IMR-90 (cell line): ENCODE data around the gene CACNA2D4. TPM values are rescaled to one million over a fixed set of nuclear protein-coding genes. Genes with fewer than 3 reads are reported as not detected.

ENCODE experiments used
- ATAC-seq: fragments of 200-7000 bp; cut with Tn5 transposase; 2 replicates; pipeline ENCODE4 v1.9.1; 2020; ENCODE audit warnings: low read depth, mild to moderate bottlenecking, moderate library complexity
- BruUV-seq: library from RNA; stranded (reverse); fragments of 400-500 nt; replicated peaks from 2 replicates; lab custom pipeline; 2021; lab: Mats Ljungman, UMichigan
- CTCF ChIA-PET: fragments of 300-600 bp; formaldehyde crosslinking; extraction: SDS; loops from one replicate; lab custom pipeline; 2021; ENCODE audit warnings: antibody characterized with exemption; lab: Yijun Ruan, JAX
- POLR2A ChIA-PET: fragments of 300-600 bp; sonication (Branson Sonifier 250); formaldehyde crosslinking; loops from one replicate; lab custom pipeline; 2022; ENCODE audit warnings: antibody characterized with exemption; ENCODE audit not compliant: unreplicated experiment; lab: Charles Lee
- DNase-seq: peaks from one replicate; pipeline ENCODE4 v3.0.0; 2013
- H2AFZ ChIP-seq: replicated peaks from 2 replicates; pipeline ENCODE3; 2013; ENCODE audit warnings: low read length, mild to moderate bottlenecking; ENCODE audit not compliant: poor library complexity
- H2AK5ac ChIP-seq: 2 replicates; pipeline ENCODE4 v1.6.1; 2013; ENCODE audit warnings: low read depth, low read length, inconsistent platforms
- H2AK9ac ChIP-seq: replicated peaks from 2 replicates; pipeline ENCODE3; 2013; ENCODE audit warnings: mild to moderate bottlenecking, low read depth, low read length, moderate library complexity; ENCODE audit not compliant: poor library complexity
- H2BK120ac ChIP-seq: 2 replicates; pipeline ENCODE4 v1.6.1; 2013; ENCODE audit warnings: low read depth, low read length, inconsistent platforms
- H2BK15ac ChIP-seq: 3 replicates; pipeline ENCODE4 v1.6.1; 2013; ENCODE audit warnings: low read depth, low read length, inconsistent platforms
- H2BK20ac ChIP-seq: 2 replicates; pipeline ENCODE4 v1.6.1; 2013; ENCODE audit warnings: low read depth, mild to moderate bottlenecking, inconsistent platforms, low read length, moderate library complexity
- H2BK5ac ChIP-seq: 2 replicates; pipeline ENCODE4 v1.6.1; 2013; ENCODE audit warnings: mild to moderate bottlenecking, low read depth, low read length, inconsistent platforms; ENCODE audit not compliant: poor library complexity, severe bottlenecking
- H3K14ac ChIP-seq: replicated peaks from 2 replicates; pipeline ENCODE4 v1.6.1; 2013; ENCODE audit warnings: low read depth, low read length, inconsistent platforms
- H3K18ac ChIP-seq: 2 replicates; pipeline ENCODE4 v1.6.1; 2013; ENCODE audit warnings: low read depth, low read length, control low read depth
- H3K23ac ChIP-seq: 2 replicates; pipeline ENCODE4 v1.6.1; 2013; ENCODE audit warnings: low read depth, low read length, inconsistent platforms
- H3K27ac ChIP-seq: 2 replicates; pipeline ENCODE4 v1.5.1; 2013; ENCODE audit warnings: mild to moderate bottlenecking, control low read depth, low read length; ENCODE audit not compliant: insufficient read depth
- H3K27me3 ChIP-seq: 2 replicates; pipeline ENCODE4 v1.6.1; 2013; ENCODE audit warnings: low read length; ENCODE audit not compliant: control insufficient read depth, insufficient read depth
- H3K36me3 ChIP-seq: 2 replicates; pipeline ENCODE4 v1.6.1; 2013; ENCODE audit warnings: low read length, mixed read lengths; ENCODE audit not compliant: control insufficient read depth, insufficient read depth
- H3K4ac ChIP-seq: 2 replicates; pipeline ENCODE4 v1.6.1; 2013; ENCODE audit warnings: low read depth, low read length, inconsistent platforms
- H3K4me1 ChIP-seq: 2 replicates; pipeline ENCODE4 v1.6.1; 2013; ENCODE audit warnings: low read length, mixed read lengths; ENCODE audit not compliant: control insufficient read depth, insufficient read depth
- H3K4me2 ChIP-seq: 2 replicates; pipeline ENCODE4 v1.6.1; 2013; ENCODE audit warnings: low read depth, mild to moderate bottlenecking, control low read depth, low read length, moderate library complexity
- H3K4me3 ChIP-seq: 2 replicates; pipeline ENCODE4 v1.5.1; 2013; ENCODE audit warnings: low read depth, mild to moderate bottlenecking, control low read depth, low read length, moderate library complexity; ENCODE audit not compliant: insufficient read depth
- H3K56ac ChIP-seq: 2 replicates; pipeline ENCODE4 v1.6.1; 2013; ENCODE audit warnings: low read length, inconsistent platforms; ENCODE audit not compliant: insufficient read depth; ENCODE audit errors: extremely low read depth
- H3K79me1 ChIP-seq, 2 experiments: 2 replicates each; pipeline ENCODE4 v1.6.1; 2013; ENCODE audit warnings: low read length in 2 of 2, inconsistent platforms in 1 of 2, low read depth in 1 of 2
- H3K9ac ChIP-seq: 2 replicates; pipeline ENCODE4 v1.6.1; 2013; ENCODE audit warnings: low read depth, low read length, control low read depth
- H3K9me1 ChIP-seq: 2 replicates; pipeline ENCODE4 v1.6.1; 2013; ENCODE audit warnings: low read length, inconsistent platforms; ENCODE audit not compliant: insufficient read depth
- H3K9me3 ChIP-seq: 2 replicates; pipeline ENCODE4 v1.6.1; 2013; ENCODE audit warnings: low read length; ENCODE audit not compliant: control insufficient read depth, insufficient read depth
- H4K20me1 ChIP-seq: 2 replicates; pipeline ENCODE4 v1.6.1; 2013; ENCODE audit warnings: low read length, inconsistent platforms; ENCODE audit not compliant: insufficient read depth
- H4K5ac ChIP-seq: 2 replicates; pipeline ENCODE4 v1.6.1; 2013; ENCODE audit warnings: mild to moderate bottlenecking, low read depth, low read length, control low read depth
- H4K8ac ChIP-seq, 2 experiments: 2 replicates each; pipeline ENCODE4 v1.6.1; 2013; ENCODE audit warnings: low read depth in 2 of 2, low read length in 2 of 2, control low read depth in 1 of 2, inconsistent platforms in 1 of 2
- H4K91ac ChIP-seq: 2 replicates; pipeline ENCODE4 v1.6.1; 2013; ENCODE audit warnings: low read depth, low read length, inconsistent platforms; ENCODE audit not compliant: insufficient read depth
- BHLHE40 ChIP-seq: fragments of 150-350 bp; IDR thresholded peaks from 2 replicates; pipeline ENCODE4 v1.6.1; 2016; ENCODE audit warnings: mild to moderate bottlenecking, low read depth, low read length
- CEBPB ChIP-seq: IDR thresholded peaks from 2 replicates; pipeline ENCODE4 v1.6.1; 2012; ENCODE audit warnings: low read depth, low read length, improper control_type of control experiment
- CHD1 ChIP-seq: IDR thresholded peaks from 2 replicates; pipeline ENCODE4 v1.6.1; 2012; ENCODE audit warnings: low read depth, low read length, improper control_type of control experiment
- CTCF ChIP-seq: conservative IDR thresholded peaks from 2 replicates; pipeline ENCODE4 v1.5.1; 2012; ENCODE audit warnings: mild to moderate bottlenecking, low read depth, low read length, improper control_type of control experiment
- ELK1 ChIP-seq: fragments of 150-350 bp; IDR thresholded peaks from 2 replicates; pipeline ENCODE4 v1.6.1; 2016; ENCODE audit warnings: low read depth, mild to moderate bottlenecking, low read length, moderate library complexity, borderline replicate concordance
- FOS ChIP-seq: fragments of 150-350 bp; IDR thresholded peaks from 2 replicates; pipeline ENCODE4 v1.6.1; 2016; ENCODE audit warnings: low read depth, low read length
- MAFK ChIP-seq: IDR thresholded peaks from 2 replicates; pipeline ENCODE4 v1.6.1; 2012; ENCODE audit warnings: low read depth, low read length, improper control_type of control experiment
- MAZ ChIP-seq: IDR thresholded peaks from 2 replicates; pipeline ENCODE4 v1.6.1; 2012; ENCODE audit warnings: low read depth, mild to moderate bottlenecking, low read length, improper control_type of control experiment, moderate library complexity, borderline replicate concordance
- MXI1 ChIP-seq: IDR thresholded peaks from 2 replicates; pipeline ENCODE4 v1.6.1; 2012; ENCODE audit warnings: low read depth, mild to moderate bottlenecking, low read length, moderate library complexity, borderline replicate concordance
- NFE2L2 ChIP-seq: fragments of 150-350 bp; IDR thresholded peaks from 2 replicates; pipeline ENCODE4 v1.6.1; 2016; ENCODE audit warnings: low read depth, mild to moderate bottlenecking, low read length
- POLR2A ChIP-seq: IDR thresholded peaks from 2 replicates; pipeline ENCODE4 v1.6.1; 2012; ENCODE audit warnings: mild to moderate bottlenecking, low read depth, low read length
- RAD21 ChIP-seq: IDR thresholded peaks from 2 replicates; pipeline ENCODE4 v1.6.1; 2012; ENCODE audit warnings: low read length, improper control_type of control experiment
- RCOR1 ChIP-seq: IDR thresholded peaks from 2 replicates; pipeline ENCODE4 v1.6.1; 2012; ENCODE audit warnings: mild to moderate bottlenecking, low read length, improper control_type of control experiment; ENCODE audit not compliant: insufficient replicate concordance
- RFX5 ChIP-seq: IDR thresholded peaks from 2 replicates; pipeline ENCODE4 v1.8.0; 2012; ENCODE audit warnings: low read depth, mild to moderate bottlenecking, low read length, moderate library complexity
- SMC3 ChIP-seq: fragments of 150-350 bp; IDR thresholded peaks from 2 replicates; pipeline ENCODE4 v1.6.1; 2016; ENCODE audit warnings: low read depth, mild to moderate bottlenecking, antibody characterized with exemption, low read length, moderate library complexity
- USF2 ChIP-seq: fragments of 150-350 bp; IDR thresholded peaks from 2 replicates; pipeline ENCODE4 v1.6.1; 2017; ENCODE audit warnings: mild to moderate bottlenecking, antibody characterized with exemption, low read length, low read depth
- WGBS, 2 experiments: methylation state at CpG; one replicate each; pipeline versions ENCODE4 v1.1.5 to v1.1.7; 2013; ENCODE audit warnings: missing lambda C conversion rate in 2 of 2; ENCODE audit not compliant: insufficient read length in 1 of 2; ENCODE audit errors: extremely low coverage in 2 of 2; 5-methylcytosine and 5-hydroxymethylcytosine counted together
- dilution Hi-C: fragments of 300-500 bp; cut with HindIII; formaldehyde crosslinking; loops from one replicate; pipeline ENCODE4 v1.14.3; 2018; ENCODE audit warnings: low sequenced_read_pairs; ENCODE audit not compliant: unreplicated experiment
- in situ Hi-C: fragments of 300-500 bp; cut with MboI; formaldehyde crosslinking; loops from 3 replicates; pipeline ENCODE4 v1.14.3; 2019; ENCODE audit warnings: low sequenced_read_pairs, inconsistent platforms, mixed read lengths
- intact Hi-C: fragments of 100-400 bp; cut with micrococcal nuclease; formaldehyde crosslinking; loops from 2 replicates; pipeline ENCODE4 v1.10.0; 2022
- polyA plus RNA-seq, 3 experiments: library from polyadenylated mRNA; depleted of rRNA; stranded (reverse); fragments of >200 nt; gene quantifications; 2 replicates each; pipeline ENCODE4 v1.2.3, GENCODE V29; 2012; ENCODE audit warnings: low replicate concordance in 1 of 3
- total RNA-seq: library from RNA; depleted of rRNA; stranded (reverse); fragments of >200 nt; gene quantifications from 2 replicates; pipeline ENCODE4 v1.2.3, GENCODE V29; 2012

CACNA2D4 gene
- total and polyA plus RNA-seq, 2 of the 4 experiments (the other 2 are of a cell fraction): 0.18 to 0.22 TPM

- Histone ChIP-seq H3K9me3 (no peaks in the 10 kb centered on the region), H2BK120ac (no peak overlapping the region), H2AK5ac (no peak overlapping the region), H3K4me2 (no peak overlapping the region), H3K9me1 (no peaks in the 10 kb centered on the region), H3K18ac (no peak overlapping the region), H3K27me3 (peaks cover 54% of the 10 kb centered on the region), H2BK20ac (no peak overlapping the region), H3K79me1 (no peaks in the 10 kb centered on the region), H3K4me3 (no peak overlapping the region), H4K8ac (no peak overlapping the region), H4K20me1 (no peaks in the 10 kb centered on the region), H2AFZ (no peak overlapping the region), H3K23ac (no peak overlapping the region), H3K56ac (no peak overlapping the region), H3K14ac (no peak overlapping the region), H3K27ac (no peak overlapping the region), H3K4ac (no peak overlapping the region), H2BK5ac (no peak overlapping the region), H4K91ac (no peak overlapping the region), H3K36me3 (no peaks in the 10 kb centered on the region), H3K9ac (no peak overlapping the region), H3K4me1 (no peaks in the 10 kb centered on the region), H2BK15ac (no peak overlapping the region), H2AK9ac (no peak overlapping the region), H4K5ac (no peak overlapping the region)
- no peak for TF ChIP-seq CEBPB
- no peak for TF ChIP-seq RAD21
- no peak for TF ChIP-seq USF2
- no peak for TF ChIP-seq MAZ
- no peak for TF ChIP-seq CTCF
- TF ChIP-seq BHLHE40: no peak
- no peak for TF ChIP-seq MAFK
- TF ChIP-seq ELK1: no peak
- no peak for TF ChIP-seq RCOR1
- no peak for TF ChIP-seq SMC3
- no peak for TF ChIP-seq MXI1
- TF ChIP-seq FOS: no peak
- TF ChIP-seq CHD1: no peak
- TF ChIP-seq POLR2A: no peak
- TF ChIP-seq RFX5: no peak
- TF ChIP-seq NFE2L2: no peak
- dilution Hi-C loops: no loop called here
- no peak for ATAC-seq
- intact Hi-C loops: no loop called here
- BruUV-seq: no TSS peak
- CTCF ChIA-PET: interaction anchor here (1.1 kb wide), 1 partner anchor 101 kb away, joined by 3 read pairs; no protein-coding TSS in a partner anchor
- POLR2A ChIA-PET: no interaction called here
- WGBS, 2 experiments: 79% methylated on average over 9 of the region's 15 CpGs; no CpG with 5 or more reads in 1 of the 2 experiments
- in situ Hi-C loops: no loop called here
- DNase-seq: no peak
These were observed 79.5 kb downstream of the CACNA2D4 start for GRCh38 chr12:1838994-1839365.
